Posterior vena cava (tissue), 2 donors: ENCODE results near the gene MED15. TPM values are rescaled to one million over a fixed set of nuclear protein-coding genes. Genes with fewer than 3 reads are reported as not detected.
"Not testable (repeated sequence)": the region's sequence is repeated elsewhere in the genome, so short reads cannot be mapped to it uniquely, and the experiment has no call there.

Source experiments
- DNase-seq: peaks from one replicate; pipeline ENCODE4 v3.0.0-alpha.2; 2020; ENCODE audit warnings: low spot score
- intact Hi-C, 2 donors: fragments of 100-400 bp; cut with DNase I; formaldehyde crosslinking; loops; one replicate each; pipeline versions ENCODE4 v1.14.1 to v1.14.2; 2022 to 2023
- total RNA-seq, 2 donors: library from RNA; stranded (reverse); fragmentation: NEBNext Ultra II Directional; extraction: Animal tissue kit (Norgen Biotek cat#: 25700); gene quantifications; one replicate each; pipeline ENCODE4 v1.2.1, GENCODE V29; 2021
- donor health status: DM: yes; HTN: yes; CAD: no.
- donor health status: DM: yes; HTN: yes; CAD: no.

Gene MED15
- total RNA-seq, 2 donors from 2014 or later: 75.9 to 80.5 TPM

DNA sequence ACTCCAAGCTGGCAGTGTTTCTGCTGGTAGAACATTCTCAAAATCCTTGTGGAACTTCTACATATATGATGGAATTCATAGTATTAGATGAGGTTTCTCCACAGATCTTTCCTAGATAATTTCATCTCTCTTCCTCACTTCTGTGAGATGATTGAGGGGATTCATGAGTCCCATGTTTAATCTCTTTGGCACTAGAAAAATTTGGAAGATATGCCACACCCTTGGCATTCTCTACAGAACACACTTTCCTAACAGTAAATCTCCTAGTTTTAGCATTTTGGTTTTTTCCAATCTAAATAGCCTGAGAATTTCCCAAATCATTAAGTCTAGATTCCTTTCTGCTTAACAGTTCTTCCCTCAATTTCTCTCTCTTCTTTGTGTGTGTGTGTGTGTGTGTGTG lies 35.3 kb downstream of the MED15 start:
- intact Hi-C loops: no loop called here
- DNase-seq: no peak

DNA sequence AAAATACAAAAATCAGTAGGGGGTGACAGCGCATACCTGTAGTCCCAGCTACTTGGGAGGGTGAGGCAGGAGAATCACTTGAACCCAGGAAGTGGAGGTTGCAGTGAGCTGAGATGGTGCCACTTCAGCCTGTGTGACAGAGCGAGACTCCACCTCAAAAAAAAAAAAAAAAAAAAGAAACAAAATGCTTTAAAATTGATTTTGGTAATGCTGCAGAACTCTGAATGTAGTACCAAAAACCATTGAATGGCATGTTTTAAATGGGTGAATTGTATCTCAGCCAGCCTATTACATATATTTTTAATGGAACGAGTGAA lies 37.9 kb downstream of the MED15 start:
- DNase-seq, intact Hi-C loops: not testable (repeated sequence)

DNA sequence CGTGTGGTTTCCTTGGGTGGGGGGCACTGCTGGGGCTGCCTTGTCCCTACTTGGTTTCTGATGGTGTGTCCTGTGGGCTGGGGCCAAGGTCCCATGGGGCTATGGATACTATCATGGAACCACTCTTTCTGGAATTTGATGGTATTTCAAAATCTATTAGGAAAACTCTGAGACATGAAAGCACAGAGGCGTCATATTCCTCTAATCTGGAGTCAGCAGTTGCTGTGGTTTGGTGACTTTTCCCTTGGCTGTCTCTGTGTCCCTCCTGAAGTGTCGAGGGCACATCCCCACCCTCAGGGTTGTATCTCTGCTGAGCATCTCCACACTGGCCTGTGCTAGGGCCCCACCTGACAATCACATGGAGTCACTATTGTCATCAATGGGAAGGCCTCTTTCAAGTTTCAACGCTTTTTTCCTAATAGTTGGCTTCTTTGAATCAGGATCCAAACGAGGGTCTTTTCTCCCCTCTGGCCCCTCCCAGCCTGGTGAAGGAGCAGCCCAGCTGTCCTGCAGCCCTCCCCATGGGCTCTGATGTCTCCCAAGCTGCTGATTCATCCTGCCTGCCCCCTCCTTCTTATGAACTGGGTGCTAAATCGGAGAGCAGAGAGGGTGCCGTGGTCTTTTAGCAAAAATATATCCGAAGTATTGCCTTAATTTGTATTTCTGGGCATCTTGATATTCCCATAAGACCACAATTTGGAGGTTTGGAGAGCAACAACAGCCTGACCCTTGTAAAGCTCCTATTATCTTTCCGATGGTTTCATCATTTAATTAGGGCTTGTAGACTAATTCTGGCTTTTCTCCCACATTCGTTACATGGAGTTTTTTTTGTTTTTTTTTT lies 38.5 kb downstream of the MED15 start:
- peak; percentile 52 for DNase-seq
- intact Hi-C loops: no loop called here

DNA sequence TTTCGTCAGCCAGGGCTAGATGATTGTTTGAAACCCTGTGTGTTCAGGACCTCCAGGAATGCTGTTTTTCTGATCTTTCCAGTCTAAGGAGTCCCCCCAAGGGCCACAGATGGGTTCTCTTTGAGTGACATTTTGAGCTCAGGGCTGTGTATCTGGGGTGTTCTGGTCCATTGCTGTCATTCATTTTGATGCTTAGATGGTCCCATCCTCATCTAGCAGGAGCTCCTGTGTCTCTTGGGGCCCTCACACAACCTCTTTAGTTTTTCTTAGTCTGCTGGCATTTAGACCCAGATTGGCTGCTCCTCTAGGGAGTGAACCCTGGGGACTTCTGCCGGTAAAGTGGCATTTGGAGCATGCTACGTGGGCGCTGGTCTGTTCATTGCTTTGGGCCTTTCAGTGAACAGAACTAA lies 39.1 kb downstream of the MED15 start:
- intact Hi-C loops: no loop called here

DNA sequence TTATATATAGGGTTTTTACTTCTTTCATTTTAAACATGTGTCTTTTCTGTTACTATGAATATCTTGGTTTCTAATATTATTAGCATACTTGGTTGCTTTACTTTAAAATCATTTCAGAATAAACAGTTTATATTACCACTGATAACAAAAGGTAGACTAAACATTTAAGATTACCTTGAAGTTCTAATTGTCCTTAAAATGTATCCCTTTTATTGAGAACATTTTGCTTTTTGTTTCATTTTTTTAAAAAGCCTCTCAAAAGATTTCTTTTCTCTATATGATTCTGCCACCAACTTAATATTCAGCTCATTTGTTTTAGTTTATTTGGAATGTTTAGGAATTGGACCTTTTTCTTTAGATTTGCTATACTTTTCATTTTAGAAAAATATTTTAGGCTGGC lies 39.6 kb downstream of the MED15 start:
- intact Hi-C loops: no loop called here
- no peak for DNase-seq

More for the DNA sequence above, 39.1 kb downstream of the MED15 start:
- peak; percentile 16 for DNase-seq

DNA sequence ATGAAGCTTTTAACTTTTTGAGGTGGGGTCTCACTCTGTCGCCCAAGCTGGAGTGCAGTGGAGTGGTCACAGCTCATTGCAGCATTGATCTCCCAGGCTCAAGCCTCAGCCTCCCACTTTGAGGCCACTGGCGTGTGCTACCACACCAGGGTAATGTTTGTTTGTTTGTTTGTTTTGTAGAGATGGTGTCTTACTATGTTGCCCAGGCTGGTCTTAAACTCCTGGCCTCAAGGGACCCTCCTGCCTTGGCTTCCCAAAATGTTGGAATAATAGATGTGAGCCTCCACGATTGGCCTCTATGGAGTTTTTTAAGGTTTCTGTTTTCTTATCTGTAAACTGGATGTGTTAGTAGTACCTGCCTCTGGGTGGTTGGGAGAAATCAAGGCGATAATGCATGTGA lies 41.4 kb downstream of the MED15 start:
- intact Hi-C loops: no loop called here
- no peak for DNase-seq

DNA sequence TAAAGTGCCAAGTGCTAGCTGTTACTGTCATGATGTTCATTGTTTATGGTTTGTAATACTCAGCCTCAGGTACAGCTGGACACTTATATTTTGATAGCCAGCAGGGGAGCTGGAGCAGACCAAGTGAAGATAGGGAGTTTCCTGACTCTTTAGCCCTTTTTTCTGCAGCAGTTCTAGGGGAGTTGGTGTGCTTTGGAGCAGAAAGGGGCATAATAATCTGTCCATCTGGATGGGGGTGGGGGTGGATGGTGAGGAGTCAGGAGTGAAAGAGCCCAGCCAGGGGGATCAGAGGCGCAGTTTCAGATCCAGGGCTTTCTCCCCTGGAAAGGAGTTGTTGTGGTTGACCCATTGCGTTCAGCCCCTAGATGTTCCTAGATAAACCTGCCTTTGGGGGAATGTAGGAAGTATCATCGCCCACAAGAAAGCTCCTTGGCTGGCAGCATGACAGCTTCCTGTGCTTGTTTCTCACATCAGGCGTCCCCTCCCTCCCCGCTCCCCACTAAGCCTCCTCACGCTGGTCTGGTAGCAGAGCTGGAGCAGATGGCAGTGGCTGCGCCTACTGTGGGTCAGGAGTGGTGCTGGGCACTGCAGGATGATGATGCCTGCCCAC lies 41.9 kb downstream of the MED15 start:
- peak; percentile 57 for DNase-seq
- intact Hi-C loops: no loop called here

DNA sequence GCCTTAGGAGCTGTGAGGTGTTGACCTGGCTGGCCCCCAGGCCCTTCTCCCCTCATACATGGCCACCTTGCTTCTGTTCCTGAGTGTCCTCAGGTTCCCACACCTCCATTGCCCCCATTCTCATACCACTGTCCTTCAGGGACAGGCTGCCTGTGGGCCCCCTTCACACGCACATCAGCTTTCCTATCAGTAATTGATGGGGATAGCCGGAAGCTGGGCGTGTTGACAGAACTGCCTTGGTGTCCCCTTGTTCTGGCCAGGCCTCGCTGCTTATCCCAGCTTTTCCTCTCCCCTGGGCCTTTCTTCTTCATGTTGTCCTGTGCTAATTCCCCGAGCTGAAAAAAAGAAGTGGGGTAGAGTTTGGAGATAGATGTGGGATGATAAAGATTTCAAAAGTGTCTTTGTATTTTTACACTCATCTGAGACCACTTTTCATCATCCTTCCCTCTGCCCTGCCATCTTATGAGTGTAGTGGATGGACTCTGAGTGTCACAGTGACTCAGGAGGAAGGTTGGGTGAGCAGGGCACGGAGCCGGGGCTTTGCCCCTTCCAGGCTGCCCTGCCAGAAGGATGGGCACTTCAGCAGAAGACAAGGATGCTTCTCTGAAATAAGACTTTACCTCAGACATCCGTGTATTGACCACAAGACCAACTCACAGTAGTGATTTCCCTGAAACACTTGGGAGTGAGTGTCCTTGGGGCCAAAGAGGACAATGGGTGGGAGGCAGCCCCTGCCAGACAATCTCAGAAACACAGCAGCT lies 42.8 kb downstream of the MED15 start:
- intact Hi-C loops: loop anchor here (5.0 to 10.0 kb wide), 2 partner anchors 38 to 1095 kb away; no protein-coding TSS in a partner anchor
- DNase-seq: peak; percentile 59

DNA sequence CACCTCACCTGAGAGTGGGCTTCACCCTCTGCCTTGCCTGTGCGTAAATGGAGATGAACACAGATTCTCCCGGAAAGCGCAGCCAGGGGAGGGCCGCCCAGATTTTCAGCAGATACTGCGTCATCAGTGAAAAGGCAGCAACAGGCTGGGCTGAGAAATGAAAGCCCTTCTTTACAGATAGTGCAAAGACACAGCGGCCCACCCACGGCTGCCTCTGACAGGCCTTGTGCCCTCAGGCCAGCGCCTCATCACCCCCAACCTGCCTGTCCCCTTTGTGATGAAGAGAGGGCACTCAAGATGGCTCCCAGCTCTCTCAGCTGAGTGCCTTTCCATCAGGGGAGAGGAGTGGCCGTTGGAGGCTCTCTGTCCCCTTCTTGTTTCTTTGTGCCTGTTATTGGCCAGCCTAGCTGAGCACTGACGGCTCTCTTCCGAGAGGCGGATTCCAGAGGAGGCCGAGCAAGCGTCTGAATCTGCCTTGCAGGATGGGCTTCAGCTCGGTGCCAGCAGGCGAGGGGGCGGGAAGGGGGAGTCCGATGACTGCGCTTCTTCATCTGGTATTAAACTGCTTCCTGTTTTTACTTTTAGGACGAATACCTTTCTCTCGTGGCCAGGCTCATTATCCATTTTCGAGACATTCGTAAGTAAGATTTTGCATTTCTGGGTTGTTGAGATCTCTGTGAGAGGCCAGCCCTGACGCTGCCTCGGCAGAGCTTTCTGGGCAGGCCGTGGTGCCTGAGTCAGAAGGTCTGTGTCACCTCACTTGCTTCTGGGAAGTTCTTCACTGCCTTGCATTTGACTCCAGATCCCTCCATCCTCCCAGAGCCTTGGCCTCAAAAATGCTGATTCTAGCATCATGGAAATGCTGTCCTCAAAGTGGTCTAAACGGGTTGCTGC lies 43.7 kb downstream of the MED15 start:
- peak; percentile 88 for DNase-seq
- intact Hi-C loops: loop anchor here (5.0 to 10.0 kb wide), 2 partner anchors 39 to 1096 kb away; no protein-coding TSS in a partner anchor

DNA sequence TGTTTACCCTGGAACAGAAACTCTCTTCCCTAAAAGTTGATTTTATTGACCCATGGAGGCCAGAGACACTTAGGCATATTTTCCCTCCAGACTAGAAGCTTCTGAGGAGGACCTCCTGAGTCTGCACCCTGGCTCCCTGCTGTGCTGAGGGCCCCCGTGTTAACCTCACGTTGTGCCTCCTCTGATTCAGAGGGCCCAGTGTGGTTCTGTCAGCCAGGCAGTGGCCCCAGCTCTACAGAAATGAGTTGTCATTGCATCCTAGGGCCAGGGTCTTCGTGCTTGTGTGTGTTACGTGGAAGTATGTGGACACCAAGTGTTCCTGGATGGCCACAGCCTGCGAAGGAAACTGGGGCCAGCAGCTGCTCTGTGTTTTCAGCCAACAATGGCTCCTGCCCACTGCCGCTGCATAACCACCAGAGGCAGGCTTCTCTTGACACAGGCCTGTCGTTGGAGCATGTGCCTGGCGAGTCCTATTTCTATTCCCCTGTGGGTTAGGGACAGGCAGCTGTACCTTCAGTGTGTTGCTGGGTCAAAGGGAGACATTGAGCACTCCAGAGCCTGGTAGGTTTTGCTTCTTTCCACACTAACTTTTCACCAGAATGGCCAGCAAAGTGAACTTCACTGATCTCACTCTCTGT lies 44.5 kb downstream of the MED15 start:
- intact Hi-C loops: loop anchor here (5.0 to 10.0 kb wide), 2 partner anchors 40 to 1097 kb away; no protein-coding TSS in a partner anchor

DNA sequence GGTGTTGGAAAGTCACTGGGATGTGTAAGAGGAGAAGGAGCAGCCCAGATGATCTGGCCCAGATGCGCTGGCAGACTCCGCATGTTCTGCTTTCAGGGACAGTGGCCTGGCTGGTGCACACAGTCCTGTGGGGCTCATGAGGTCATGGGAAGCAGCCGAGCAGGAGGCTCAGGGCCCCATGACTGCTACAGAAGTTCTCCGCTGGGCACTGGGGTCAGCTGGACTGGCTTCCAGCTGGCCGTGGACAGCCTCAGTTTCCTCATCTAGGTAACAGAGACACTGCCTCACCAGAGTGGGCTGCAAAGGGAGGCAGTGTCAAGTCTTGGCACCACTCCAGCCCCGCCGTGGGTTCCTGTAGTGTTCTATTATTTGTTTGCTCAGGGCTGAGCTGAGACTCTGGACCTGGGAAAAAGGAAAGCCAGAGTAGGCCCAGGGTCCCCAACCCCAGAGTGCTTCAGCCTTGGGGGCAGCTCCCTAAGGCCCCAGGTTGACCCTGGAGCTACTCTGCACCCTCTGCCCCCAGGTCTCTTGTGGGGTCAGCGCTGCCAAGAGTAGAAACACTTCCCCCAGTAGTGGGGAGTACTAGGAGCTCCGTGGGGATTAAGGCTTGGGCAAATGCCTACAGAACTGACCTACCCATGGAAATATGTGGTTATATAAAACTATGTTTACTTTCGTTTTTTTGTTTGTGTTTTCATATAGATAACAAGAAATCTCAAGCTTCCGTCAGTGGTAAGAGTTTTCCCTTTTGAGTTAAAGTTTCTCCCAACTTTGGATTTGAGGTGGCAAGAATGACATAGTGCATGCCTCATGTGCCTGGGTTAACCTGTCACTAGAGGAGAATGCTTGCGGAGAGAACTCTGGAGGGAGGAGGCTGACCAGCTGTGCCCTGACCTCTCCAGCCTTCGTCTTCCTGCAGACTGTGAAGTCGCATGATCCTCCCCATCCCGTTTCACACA lies 45.3 kb downstream of the MED15 start:
- peak; percentile 94 for DNase-seq
- intact Hi-C loops: loop anchor here (5.0 to 10.0 kb wide), 2 partner anchors 40 to 1098 kb away; no protein-coding TSS in a partner anchor

More for the DNA sequence above, 44.5 kb downstream of the MED15 start:
- DNase-seq: peak; percentile 81

DNA sequence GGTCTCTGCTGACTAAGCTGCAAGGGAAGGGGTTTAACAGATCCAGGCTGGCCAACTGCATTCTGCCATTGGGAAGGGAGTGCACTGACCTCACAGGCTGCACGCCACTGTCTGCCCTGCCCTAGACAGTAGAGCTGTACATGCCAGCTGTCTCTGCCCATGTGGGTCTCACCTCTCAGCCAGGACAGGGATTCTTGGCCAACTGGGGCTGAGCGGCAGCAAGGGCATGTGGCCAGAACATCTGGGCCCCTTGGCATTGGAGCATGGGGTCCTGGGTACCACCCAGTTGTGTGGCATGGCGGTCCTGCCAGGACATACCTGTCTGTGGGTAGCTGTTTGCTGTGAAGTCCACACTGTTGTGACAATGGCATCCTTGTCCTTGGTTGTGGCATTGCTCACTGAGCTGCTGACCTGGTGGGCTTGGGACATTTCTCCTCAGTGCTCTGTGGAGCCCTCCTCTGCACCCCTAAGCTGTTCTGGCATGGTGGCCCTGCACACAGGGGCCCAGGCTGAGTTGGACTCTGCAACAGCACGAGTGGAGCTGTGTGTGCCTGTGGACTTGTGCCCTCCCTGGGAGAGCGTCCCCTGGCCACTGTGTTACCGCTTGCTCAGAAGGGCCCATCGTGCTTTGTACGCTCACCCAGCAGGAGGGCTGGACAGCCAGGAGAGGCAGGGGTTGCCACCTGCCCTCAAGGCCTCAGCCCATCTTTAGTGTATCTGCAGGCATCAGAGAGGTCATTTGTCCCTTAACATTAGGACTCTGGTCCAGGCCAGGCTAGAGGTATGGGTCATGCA lies 46.7 kb downstream of the MED15 start:
- peak; percentile 75 for DNase-seq
- intact Hi-C loops: loop anchor here (5.0 to 10.0 kb wide), 2 partner anchors 42 to 1099 kb away; no protein-coding TSS in a partner anchor

DNA sequence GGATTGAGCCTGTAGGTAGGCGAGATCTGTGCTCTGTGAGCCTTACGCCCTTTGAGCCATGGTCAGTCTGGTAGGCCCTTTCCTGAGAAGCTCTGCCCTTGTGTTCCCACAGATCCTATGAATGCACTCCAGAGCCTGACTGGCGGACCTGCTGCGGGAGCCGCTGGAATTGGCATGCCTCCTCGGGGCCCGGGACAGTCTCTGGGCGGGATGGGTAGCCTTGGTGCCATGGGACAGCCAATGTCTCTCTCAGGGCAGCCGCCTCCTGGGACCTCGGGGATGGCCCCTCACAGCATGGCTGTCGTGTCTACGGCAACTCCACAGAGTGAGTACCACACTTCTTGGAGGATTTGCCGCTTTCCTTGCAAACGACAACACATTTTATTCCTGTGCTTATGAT lies 47.4 kb downstream of the MED15 start:
- intact Hi-C loops: loop anchor here (5.0 to 10.0 kb wide), 2 partner anchors 43 to 1100 kb away; no protein-coding TSS in a partner anchor
- peak; percentile 23 for DNase-seq

DNA sequence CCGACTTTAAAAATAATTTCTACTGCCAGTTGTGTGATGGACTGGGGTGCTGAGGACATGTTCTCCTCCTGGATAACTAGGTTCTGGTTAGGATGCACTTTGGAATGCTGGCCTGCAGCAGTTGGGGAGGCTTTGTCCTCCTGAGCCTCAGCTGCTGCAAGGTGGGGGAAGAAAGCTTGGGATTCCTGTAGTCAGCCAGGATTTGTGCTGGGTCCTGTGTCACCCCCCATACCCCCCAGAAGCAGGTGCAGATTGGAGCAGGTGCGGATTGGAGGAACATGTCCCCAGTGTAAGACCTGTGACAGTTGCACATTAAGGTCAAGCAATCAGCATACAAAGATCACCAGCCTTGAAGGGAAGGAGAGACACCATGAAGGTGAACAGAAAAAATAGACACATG lies 51.1 kb downstream of the MED15 start:
- intact Hi-C loops: loop anchor here in 1 of 2 donors (10.0 kb wide), 1 partner anchor 1104 kb away; no protein-coding TSS in a partner anchor

DNA sequence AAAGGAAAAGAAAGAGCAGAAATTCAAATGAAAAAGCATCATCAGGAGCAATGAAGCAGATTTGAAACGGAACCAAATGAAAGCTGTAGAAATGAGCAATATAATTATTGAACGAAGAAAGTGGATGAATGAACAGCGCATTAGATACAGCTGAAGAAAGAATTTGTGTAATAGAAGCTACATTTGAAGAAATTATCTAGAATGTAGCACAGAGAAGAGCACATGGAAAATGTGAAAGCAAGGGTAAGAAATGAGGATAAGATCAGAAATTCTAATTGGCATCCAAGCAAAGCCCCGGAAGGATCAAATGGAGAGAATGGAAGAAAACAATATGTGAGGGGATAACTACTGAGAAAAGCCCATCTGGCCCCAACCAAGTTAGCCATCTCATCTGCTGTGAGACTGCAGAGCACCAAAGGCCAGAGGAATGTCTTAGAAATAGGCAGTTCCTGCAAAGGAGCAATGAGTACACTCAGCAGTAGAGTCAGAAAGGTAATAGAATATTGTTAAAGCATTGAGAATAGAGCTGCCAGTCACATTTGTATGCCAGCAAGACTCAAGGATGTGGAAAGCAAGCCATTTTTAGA lies 51.9 kb downstream of the MED15 start:
- intact Hi-C loops: loop anchor here in 1 of 2 donors (10.0 kb wide), 1 partner anchor 1104 kb away; no protein-coding TSS in a partner anchor
- DNase-seq: no peak

More for the DNA sequence above, 51.1 kb downstream of the MED15 start:
- DNase-seq: no peak

DNA sequence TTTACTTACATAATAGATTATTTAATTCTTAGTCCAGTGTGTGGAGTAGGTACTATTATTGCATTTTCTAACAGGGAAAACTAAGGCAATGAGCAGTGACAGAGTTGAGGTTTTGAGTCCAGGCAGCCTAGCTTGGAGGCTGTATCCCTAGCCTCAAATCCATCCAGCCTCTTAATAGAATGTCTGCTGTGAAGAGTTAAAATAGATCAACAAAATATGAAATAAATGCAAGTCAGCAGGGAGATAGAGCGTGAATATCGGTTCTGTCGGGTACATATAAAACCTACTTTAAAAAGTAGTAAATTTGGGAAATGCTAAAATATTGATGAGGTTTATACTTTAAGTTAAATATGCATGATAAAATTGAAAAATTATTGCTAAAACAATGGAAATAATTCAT lies 53.3 kb downstream of the MED15 start:
- intact Hi-C loops: no loop called here

More for the DNA sequence above, 53.3 kb downstream of the MED15 start:
- no peak for DNase-seq
